SW480 (cell line): ENCODE data around the gene CFAP92.

Source experiments
- DNase-seq: peaks from one replicate; pipeline ENCODE4 v3.0.0-alpha.2; 2016; ENCODE audit warnings: low spot score

CFAP92 gene

DNA sequence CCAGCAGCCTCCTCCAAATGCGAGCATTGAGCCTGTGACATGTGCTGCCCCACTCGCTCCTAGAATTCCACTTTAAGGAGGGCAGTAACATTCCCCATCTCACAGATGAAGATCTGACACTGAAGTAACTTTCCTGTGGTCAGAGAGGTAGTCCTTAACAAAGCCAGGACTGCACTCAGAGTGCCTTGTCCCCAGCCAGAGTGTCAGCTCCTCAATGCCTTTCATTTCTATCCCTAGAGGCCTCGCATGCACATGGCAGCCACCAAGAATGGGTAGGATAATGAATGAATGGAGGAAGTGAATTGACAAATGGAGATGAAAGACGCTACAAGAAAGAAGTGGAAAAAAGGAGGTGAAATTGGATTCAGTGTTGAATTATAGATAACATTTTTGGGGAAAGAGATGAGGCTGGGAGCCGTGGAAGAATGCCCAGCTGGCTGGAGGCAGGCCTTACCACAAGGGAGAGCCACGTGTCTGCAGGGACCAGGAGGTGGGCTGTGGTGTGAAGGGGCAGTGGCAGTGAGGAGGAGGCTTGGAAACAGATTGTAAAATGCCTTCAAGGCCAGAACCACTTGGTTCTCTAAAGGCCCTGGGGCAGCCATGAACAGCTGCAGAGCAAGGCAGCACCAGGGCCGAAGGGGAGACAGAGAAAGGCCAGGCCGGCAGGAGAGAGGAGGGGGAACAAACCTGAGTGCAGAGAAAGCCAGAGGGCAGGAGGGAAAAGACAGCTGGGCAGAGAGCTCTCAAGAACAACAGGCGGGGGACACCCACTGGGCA lies 10.4 kb downstream of the CFAP92 start:
- DNase-seq, result no peak

DNA sequence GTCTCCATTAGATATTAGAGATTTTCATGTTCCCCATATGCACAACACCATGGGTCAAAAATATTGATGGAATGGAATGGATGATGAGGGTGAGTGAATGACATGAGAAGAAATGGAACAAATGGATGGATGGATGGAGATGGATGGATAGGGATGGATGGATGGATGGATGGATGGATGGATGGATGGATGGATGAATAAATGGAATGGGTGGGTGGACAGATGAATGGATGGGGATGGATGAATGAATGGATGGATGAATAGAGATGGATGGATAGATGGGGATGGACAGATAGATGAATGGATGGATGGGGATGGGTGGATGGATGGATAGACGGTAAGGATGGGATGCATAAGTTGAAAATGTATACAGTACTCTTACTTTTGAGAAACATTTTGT lies 18.6 kb downstream of the CFAP92 start:
- DNase-seq, result no peak

DNA sequence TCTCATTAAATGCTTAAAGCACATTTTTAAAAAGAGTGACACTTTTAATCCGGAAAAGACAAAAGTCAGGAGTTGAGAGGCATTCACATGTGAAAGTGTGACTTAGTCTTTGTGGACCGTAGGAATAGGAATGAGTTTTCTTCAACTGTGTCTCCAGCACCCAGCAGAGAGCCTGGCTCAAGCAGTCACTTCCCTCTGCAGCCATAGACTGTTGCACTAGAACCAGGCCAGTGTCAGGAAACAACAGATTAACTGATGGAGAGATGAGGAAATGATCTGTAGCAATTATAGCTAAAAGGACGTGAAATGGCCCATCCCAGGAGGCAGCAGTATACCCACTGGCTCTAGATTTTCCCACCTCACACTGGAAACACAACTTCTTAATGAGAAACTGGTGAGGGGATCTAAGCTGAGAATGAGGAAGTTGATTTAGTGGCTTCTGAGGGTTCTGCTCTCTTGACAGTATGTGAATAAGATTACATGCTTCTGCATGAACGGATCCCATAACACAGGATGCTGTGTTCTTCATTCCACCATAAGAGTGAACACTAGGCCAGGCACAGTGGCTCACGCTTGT lies 19.8 kb downstream of the CFAP92 start:
- no peak for DNase-seq

DNA sequence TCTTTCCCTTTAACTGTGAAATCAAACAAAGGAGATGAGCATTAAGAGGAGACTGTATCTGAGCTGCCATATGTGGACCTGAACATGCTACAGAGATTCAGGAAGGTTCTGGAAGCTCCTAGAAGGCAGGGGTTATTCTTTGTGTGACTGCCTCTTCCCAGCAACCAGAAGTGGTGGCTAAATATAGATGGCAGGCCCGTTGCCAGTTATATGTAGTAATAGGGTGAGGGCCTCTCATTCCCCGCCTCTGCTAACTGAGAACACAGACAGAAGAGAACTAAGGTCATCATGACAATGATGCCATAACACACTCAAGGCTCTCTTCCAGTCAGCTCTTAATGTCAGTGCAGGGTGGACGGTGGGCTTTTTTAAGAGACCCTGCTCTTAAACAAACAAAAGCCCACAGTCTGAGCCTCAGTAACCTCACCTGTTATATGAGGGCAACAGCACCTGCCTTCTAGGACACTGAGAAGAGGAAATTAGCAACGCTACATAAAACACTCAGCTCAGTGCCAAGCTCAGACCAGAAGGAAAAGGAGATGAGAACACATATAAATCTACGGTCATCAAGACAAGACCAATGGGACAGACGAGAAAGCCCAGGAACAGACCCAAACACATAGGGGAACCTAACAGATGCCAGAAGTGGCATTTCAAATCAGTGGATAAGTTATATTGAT lies 22.3 kb downstream of the CFAP92 start:
- DNase-seq, result no peak

DNA sequence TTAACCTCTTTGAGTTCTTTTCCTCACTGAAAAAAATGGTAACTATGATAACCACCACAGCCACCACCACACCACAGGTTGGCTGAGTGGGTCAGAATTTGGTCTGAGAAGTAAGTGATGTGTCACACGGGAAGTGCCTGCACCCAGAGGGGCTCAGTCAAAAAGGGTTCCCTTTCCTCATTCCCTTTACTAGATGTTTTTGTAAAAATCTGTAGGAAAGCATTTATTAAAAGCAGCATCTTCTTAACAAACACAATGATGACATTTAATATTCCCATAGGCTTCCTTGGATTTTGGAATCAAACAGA lies 23.2 kb downstream of the CFAP92 start:
- DNase-seq, result no peak

DNA sequence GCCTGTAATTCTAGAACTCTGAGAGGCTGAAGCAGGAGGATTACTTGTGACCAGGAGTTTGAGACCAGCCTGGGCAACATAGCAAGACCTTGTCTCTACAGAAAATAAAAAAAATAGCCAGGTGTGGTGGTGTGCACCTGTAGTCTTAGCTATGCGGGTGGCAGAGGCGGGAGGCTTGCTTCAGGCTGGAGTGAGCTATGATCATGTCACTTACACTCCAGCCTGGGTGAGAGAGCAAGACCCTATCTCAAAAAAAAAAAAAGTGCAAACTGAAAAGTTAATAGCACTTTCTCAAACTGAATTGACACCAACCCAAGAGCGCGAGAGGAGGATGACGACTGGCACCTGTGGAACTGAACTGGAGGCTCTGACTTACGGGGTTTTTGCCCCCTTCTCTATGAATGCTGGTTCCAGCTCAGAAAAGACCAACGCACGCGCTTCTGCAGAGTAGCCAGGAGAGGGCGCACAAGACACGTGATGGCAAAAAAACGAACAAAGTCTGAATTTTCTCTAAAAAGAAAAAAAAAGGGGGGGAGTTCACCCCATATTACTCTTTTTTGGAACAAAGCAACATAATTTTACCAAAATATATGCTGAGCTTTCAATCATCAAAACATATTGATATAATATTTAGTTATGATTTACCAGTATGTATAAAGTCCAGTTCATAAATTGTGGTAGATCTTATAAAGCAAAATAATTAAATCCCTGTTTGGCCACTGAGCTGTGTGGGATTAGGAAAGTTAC lies 23.7 kb downstream of the CFAP92 start:
- peak; percentile 36 for DNase-seq

DNA sequence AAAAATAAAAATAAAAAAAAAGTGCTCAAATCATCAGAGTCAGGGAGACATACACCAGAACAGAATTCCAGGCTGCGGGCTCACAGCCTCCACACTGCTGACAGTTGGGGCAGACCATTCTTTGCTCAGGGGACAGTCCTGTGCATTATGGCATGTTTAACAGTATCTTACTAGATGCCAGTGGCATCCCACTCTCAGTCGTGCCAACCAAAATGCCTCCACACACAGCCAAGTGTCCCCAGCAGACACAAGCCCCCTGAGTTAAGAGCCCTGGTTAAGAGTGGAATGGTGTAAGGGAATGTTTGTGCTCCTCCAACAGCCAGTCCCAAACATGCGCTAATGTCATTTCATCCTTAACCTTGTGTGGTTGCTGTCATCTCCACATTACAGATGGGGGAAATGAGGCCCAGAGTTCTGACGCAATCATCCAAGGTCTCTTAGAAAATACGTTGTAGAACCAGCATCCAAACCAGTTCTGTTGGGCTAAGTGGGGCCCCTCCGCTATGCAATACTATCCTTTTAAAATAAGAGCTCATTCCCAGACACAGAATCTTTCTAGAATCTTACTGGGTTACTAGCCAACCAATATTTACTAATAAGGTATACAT lies 26.0 kb downstream of the CFAP92 start:
- DNase-seq, result no peak

DNA sequence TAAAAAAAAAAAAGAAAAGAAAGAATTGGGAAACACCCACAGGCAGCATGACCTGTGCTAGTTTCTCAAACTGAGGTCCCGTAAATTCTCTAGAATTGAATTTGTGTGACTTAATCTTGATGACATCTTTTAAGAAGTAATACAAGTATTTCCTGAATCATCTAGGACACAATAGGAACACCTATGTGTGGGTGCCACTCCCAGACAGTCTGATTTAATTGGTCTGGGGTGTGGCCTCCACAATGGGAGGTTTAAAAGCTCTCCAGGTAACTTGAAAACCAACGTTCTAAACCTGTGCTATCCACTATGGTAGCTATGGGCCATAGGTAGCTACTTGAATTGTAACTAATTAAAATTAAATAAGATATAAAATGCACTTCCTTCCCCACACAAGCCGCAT lies 28.1 kb downstream of the CFAP92 start:
- peak; percentile 50 for DNase-seq

DNA sequence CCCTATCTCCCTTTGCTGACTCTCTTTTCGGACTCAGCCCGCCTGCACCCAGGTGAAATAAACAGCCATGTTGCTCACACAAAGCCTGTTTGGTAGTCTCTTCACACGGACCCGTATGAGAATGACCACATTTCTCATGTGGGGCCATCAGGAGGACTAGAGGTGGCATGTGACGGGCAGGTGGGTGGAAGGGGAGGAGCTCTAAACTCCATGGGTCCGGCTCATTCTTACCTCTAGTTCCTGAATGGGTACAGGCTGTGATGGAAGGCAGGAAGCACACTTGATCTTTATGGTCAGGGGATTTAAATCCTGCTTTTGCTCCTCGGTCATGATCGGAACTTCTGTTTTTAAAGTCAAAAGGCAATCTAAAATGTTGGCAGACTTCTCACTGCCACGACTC lies 28.6 kb downstream of the CFAP92 start:
- DNase-seq, result no peak

DNA sequence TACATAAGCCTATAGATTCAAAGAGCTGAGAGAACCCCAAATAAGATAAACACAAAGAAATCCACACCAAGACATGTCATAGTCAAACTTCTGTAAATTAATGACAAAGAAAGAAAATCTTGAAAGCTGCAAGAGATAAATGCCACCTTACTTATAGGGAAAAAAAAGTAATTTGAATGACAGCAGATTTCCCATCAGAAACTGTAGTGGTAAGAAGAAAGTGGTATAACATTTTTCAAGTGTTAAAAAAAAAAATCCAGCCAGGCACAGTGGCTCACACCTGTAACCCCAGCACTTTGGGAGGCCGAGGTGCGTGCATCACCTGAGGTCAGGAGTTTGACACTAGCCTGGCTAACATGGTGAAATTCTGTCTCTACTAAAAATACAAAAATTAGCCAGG lies 37.4 kb downstream of the CFAP92 start:
- DNase-seq, result no peak

DNA sequence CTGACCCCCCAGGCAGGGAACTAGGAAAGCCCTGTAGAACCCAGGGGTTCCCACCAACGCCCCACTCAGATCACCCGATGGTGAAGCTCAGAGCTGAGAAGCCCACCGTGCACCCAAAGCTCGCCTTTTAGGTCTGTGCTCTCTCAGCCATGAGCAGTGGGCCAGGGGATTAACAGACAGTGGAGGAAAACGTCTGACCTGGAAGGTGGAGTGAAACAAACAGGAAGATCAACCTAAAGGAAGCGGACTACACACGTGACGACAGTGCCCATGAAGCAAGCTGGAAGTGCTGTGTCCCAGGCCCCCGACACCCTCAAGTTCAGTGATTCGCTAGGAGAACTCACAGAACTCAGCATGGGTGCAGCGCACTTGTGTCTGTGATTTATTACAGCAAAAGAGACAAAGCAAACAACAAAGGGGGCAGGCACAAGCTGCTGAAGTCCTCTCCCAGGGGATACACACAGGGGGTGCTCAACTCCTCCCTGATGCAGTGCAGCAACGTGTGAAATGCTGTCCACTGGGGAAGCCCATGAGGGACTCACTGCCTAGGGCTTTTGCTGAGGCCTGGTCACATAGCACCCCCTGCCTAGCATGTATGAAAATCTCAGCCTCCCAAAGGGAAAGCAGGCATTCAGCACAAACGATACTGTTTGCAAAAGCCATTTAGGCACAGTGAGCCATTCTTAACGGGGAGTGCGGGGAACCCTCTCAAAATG lies 43.5 kb downstream of the CFAP92 start:
- DNase-seq, result no peak

DNA sequence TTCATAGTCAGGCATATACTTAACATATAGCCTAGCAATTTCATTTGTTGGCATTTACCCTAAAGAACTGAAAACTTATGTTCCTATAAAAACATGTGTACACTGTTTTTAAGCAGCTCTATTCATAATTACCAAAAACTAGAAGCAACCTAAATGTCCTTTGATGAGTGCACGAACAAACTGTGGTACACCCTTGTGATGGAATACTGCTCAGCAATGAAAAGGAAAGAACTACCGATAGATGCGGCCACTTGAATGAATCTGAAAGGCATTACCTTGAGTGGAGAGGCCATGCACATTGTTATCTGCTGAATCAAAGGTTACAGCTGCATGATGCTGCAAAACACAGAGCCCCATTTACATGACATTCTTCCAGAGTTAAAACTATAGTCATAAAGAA lies 44.7 kb downstream of the CFAP92 start:
- DNase-seq, result no peak

DNA sequence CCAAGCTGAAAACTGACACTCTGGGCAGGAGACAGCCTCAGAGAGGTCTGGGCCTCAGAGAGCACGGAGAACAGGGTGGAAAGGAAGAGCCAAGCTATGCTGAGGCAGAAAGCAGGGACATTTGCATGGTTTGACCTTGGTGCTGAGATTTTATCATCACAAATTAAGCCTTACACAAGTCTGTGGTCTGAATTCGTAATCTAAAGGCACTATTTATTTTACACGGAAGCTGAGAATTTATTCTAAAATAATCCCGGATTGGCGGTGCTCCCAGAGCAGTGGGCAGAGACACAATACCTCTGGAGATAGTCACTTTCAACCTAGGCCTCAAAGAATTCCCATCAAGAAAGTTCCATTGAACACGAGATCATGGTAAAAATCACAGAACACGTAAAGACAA lies 47.5 kb downstream of the CFAP92 start:
- DNase-seq, result no peak

DNA sequence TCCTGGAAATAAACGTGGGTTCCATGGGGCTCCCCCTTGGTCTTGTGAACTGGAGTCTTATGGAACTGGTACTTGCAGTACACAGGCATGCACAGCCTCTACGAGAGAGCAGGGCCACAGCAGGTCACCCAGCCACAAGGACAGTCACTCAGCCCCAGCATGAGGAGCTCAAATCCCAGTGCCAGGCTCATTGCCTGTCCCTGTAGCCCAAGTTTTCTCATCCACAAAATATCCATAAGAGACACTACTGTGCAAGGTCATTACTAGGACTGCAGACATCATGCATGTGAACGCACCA lies 48.0 kb downstream of the CFAP92 start:
- no peak for DNase-seq

DNA sequence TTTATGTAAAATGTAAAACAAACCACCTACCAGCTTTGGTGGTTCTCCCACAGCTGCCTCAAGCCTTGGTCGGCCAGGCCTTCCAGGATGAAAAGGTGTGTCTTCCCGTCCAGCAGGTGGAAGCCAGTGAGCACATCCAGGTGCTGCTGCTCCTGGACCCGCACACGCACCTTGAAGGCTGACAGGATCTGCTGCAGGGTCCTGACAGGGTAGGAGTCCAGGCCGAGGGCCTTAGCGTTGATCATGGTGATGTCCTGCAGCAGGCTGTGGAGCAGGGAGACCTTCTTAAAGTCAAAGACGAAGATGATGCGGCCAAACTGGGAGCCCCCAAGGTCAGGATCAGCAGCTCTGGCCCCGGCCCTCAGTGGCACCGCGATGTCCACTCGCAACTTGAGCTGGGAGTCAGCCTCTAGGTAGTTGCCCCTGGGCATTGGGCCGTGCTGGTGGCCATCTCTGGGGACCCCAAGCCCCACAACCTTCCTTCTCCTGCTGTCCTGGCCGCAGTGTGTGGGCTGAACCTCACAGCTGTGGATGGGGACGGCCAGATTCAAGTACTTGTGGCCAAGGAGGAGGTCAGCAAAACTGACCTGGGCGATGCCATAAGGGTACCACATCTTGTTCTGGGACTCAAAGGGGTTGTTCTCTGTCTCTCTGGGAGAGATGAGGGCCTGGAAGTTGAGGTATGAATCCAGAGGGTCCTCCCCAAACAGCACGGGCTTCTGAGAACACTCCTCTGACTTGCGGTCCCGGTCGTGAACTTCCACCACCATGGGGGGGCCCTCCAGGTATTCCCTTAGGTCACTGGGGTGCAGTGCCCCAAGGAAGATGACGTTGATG lies 48.6 kb downstream of the CFAP92 start:
- no peak for DNase-seq

DNA sequence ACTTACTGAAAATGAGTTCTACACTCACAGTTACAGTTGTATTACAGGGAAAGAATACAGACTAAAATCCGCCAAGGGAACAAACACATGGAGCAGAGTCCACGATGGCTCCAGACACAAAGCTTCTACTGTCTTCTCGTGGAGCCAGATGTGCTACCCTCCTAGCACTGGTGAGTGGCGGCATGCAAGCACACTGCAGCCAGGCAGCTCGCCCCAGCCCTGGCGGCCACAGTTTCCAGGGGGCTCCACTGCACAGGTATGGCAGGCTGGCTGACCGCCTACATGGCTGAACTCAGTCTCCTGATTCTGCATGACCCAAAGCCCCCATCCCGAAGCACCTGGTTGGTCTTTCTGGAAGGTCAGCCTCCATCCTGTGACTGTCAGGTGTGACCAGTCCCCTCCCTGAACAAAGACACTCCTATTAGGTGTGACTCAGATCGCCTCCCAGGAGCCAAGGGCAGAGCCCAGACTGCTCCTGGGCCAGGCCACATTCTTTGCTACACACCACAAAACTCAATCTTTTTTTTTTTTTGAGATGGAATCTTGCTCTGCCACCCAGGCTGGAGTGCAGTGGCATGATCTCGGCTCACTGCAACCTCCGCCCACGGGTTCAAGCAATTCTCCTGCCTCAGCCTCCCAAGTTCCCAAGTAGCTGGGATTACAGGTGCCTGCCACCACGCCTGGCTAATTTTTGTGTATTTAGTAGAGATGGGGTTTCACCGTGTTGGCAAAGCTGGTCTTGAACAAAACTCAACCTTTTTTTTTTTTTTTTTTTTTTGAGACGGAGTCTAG lies 51.5 kb downstream of the CFAP92 start:
- peak; percentile 52 for DNase-seq

DNA sequence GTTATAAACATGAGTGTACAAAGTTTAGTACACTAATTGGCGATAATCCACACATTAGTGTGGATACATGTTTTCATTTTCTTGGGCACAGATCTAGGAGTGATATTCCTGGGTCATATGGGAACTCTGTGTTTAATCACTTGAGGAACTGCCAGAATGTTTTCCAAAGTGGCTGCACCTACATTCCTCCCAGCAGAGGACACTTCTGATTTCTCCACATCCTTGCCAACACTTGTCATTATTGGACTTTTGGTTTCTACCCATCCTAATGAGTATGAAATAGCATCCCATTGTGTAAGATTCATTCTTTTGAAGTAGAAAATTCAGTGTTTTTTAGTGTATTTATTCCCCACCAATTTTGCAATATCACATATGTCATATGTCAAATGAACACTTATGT lies 53.6 kb downstream of the CFAP92 start:
- DNase-seq, result no peak

DNA sequence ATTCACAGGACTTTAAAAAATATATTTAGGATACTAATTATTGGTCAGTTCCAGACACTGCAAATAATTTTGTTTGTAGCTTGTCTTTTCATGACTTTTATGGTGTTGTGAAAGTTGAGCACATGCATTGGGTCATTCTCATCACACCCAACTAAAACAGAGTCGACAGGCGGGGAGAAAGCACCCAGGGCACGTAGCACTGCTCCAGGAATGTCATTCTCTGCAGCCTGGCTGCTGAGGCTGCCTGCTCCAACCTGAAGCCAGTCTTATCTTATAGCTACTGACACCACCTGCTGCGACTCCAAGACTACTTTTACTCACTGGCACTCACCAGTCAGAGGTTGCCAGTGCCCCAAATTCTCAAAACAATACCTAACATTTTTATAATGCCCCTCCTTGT lies 57.5 kb downstream of the CFAP92 start:
- no peak for DNase-seq

DNA sequence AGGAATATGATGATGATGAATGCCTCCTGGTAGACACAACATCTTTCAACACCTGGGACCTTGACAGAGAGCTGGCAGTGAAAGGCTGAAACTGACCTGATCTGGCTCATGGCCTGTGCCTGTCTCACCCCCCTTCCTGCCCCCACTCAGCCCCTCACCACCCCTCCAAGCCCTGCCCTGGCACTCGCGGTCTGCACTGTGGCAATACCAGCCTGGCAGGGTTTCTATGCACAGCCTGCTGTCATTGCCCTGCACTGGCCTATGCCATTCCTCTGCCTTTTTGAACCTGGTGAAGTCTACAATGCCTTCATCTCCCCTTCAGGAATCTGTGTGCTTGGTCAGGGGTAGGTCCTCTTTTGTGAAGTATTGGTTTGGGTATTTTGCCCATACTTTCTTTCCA lies 58.0 kb downstream of the CFAP92 start:
- DNase-seq, result no peak

DNA sequence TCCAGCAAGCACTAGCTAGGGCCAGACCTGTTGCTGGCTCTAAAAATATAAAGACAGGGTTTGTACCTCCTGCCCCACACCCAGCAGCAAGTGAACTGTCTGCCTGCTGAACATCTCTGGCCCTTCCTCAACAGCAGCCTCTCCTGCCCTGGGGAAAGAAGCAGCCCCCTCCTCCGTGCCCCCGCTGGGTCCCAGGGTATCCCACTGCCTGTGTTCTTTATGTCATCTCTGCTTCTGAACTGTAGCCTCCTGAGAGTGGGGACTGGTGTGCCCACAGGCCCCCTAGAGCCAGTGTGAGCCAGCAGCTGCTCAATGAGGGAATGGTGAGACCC lies 60.0 kb downstream of the CFAP92 start:
- no peak for DNase-seq
